Vagina (tissue), 2 donors: ENCODE data around the gene GDPD4. TPM values are rescaled to one million over a fixed set of nuclear protein-coding genes. Genes with fewer than 3 reads are reported as not detected.

Source experiments
- DNase-seq, 2 donors: peaks; one replicate each; pipeline ENCODE4 v3.0.0-alpha.2; 2017; ENCODE audit errors: extremely low spot score in 2 of 2
- H3K27ac ChIP-seq: fragments of 200-600 bp; sonication (generic); one replicate; pipeline ENCODE4 v1.5.1; 2019
- H3K27me3 ChIP-seq: fragments of 200-600 bp; sonication (generic); one replicate; pipeline ENCODE4 v1.5.1; 2019
- H3K36me3 ChIP-seq, 2 donors: fragments of 200-600 bp; sonication (generic); one replicate each; pipeline ENCODE4 v1.5.1; 2017 to 2019
- H3K4me1 ChIP-seq: fragments of 200-600 bp; sonication (generic); one replicate; pipeline ENCODE4 v1.5.1; 2019
- H3K4me3 ChIP-seq, 2 donors: fragments of 200-600 bp; sonication (generic); 1 replicate in 1 of 2; 2 replicates in 1 of 2; pipeline ENCODE4 v1.5.1; 2016 to 2019
- H3K9me3 ChIP-seq: fragments of 200-600 bp; sonication (generic); one replicate; pipeline ENCODE4 v1.5.1; 2019
- POLR2A ChIP-seq, 2 donors: fragments of 450-650 bp; IDR thresholded peaks; one replicate each; pipeline ENCODE4 v1.6.1; 2017; ENCODE audit warnings: antibody characterized with exemption in 2 of 2, mild to moderate bottlenecking in 2 of 2, moderate library complexity in 2 of 2
- POLR2AphosphoS5 ChIP-seq, 2 donors: sonication (generic); formaldehyde crosslinking; IDR thresholded peaks; one replicate each; pipeline ENCODE4 v1.9.0; 2017; ENCODE audit warnings: antibody characterized with exemption in 2 of 2, mild to moderate bottlenecking in 2 of 2, low read depth in 1 of 2; ENCODE audit not compliant: insufficient read depth in 1 of 2
- intact Hi-C: fragments of 100-400 bp; cut with DNase I; formaldehyde crosslinking; loops from one replicate; pipeline ENCODE4 v1.15.1; 2023
- total RNA-seq: library from RNA; depleted of rRNA; stranded (reverse); fragments of >200 nt; gene quantifications from one replicate; pipeline ENCODE4 v1.2.3, GENCODE V29; 2016
- TF ChIP-seq, protein P1 (sequence below), 3 experiments: fragments of 450-650 bp in 2 of 3; fragments of 200-600 bp in 1 of 3; sonication (generic) in 1 of 3; IDR thresholded peaks; one replicate each; pipeline ENCODE4 v1.5.1; 2017 to 2019; ENCODE audit warnings: antibody characterized with exemption in 3 of 3, mild to moderate bottlenecking in 2 of 3, moderate library complexity in 2 of 3

GDPD4 gene
- total RNA-seq, 1 donor from 2014 or later: not detected

DNA sequence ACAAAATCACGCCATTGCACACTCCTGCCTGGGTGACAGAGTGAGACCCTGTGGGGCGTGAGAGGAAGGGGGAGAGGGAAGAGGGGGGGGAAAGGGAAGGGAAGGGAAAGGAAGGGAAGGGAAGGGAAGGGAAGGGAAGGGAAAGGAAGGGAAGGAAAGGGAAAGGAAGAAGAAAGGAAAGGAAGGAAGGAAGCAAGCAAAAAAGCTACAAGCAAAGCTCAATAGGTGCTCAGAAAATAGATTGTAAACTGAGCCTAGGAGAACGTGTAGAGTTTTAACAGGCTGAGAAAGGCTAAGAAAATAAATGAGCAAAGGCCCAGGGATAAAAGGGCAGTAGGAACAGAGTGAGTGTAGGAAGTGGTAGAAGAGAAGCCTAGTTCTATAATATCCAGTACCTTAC lies 30.8 kb upstream of the GDPD4 start:
- no peaks in the 10 kb centered on the region for H3K27me3 ChIP-seq
- no peak overlapping the region for H3K4me3 ChIP-seq
- intact Hi-C loops: loop anchor here (2.0 kb wide), 1 partner anchor 23 kb away; no protein-coding TSS in a partner anchor
- H3K4me1 ChIP-seq: no peaks in the 10 kb centered on the region
- DNase-seq: no peak
- H3K27ac ChIP-seq: no peak overlapping the region
- H3K36me3 ChIP-seq: no peaks in the 10 kb centered on the region
- TF ChIP-seq POLR2AphosphoS5 (IDR thresholded peaks at IDR 0.05; ENCODE audit: insufficient read depth in 1 of 2, low read depth in 1 of 2) (no peak), POLR2A (IDR thresholded peaks at IDR 0.05) (no peak)
- TF ChIP-seq, protein P1, sequence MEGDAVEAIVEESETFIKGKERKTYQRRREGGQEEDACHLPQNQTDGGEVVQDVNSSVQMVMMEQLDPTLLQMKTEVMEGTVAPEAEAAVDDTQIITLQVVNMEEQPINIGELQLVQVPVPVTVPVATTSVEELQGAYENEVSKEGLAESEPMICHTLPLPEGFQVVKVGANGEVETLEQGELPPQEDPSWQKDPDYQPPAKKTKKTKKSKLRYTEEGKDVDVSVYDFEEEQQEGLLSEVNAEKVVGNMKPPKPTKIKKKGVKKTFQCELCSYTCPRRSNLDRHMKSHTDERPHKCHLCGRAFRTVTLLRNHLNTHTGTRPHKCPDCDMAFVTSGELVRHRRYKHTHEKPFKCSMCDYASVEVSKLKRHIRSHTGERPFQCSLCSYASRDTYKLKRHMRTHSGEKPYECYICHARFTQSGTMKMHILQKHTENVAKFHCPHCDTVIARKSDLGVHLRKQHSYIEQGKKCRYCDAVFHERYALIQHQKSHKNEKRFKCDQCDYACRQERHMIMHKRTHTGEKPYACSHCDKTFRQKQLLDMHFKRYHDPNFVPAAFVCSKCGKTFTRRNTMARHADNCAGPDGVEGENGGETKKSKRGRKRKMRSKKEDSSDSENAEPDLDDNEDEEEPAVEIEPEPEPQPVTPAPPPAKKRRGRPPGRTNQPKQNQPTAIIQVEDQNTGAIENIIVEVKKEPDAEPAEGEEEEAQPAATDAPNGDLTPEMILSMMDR (IDR thresholded peaks at IDR 0.05): no peak
- no peaks in the 10 kb centered on the region for H3K9me3 ChIP-seq

DNA sequence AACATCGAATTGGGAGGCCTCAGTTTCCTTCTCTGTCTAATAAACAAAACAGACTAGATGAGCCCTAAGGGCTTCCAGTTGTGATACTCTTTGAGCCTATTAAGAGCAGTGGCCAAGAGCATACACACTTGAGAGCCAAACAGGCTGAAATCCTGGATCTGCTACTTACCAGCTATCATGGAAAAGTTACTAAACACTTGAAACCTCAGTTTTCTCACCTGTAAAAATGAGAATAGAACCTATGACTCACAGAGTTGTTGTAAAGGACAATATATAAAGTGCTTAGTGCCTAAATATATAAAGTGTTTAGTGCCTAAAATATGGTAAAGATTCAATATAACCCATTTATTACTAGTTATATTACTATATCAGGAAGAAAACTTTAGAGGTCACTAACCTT lies 23.7 kb upstream of the GDPD4 start:
- Histone ChIP-seq H3K4me1 (no peaks in the 10 kb centered on the region), H3K4me3 (no peak overlapping the region), H3K36me3 (no peaks in the 10 kb centered on the region), H3K27ac (no peak overlapping the region), H3K9me3 (no peaks in the 10 kb centered on the region), H3K27me3 (no peaks in the 10 kb centered on the region)
- no peak for DNase-seq
- intact Hi-C loops: no loop called here
- TF ChIP-seq POLR2AphosphoS5 (IDR thresholded peaks at IDR 0.05; ENCODE audit: insufficient read depth in 1 of 2, low read depth in 1 of 2): no peak
- TF ChIP-seq POLR2A (IDR thresholded peaks at IDR 0.05): no peak
- TF ChIP-seq, protein P1 (IDR thresholded peaks at IDR 0.05): no peak

DNA sequence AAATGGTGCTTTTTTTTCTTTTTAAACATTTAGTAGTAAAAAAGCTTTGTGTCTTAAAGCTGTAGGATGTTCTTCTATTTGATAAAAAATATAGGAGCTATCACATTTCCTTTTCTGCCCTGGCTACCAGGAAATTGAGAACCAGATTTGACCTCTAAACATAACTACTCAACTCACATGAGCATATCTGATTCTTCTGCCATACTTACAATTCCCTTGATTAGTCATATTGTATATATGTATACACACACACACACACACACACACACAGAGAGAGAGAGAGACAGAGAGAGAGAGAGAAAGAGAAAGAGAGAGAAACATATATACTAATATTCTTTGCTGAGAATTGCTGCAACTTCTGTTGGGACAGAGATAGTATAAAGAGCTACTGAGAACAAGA lies 23.0 kb upstream of the GDPD4 start:
- Histone ChIP-seq H3K4me1 (no peaks in the 10 kb centered on the region), H3K9me3 (no peaks in the 10 kb centered on the region), H3K36me3 (no peaks in the 10 kb centered on the region), H3K4me3 (no peak overlapping the region), H3K27me3 (no peaks in the 10 kb centered on the region), H3K27ac (no peak overlapping the region)
- intact Hi-C loops: no loop called here
- no peak for DNase-seq
- TF ChIP-seq, protein P1 (IDR thresholded peaks at IDR 0.05): no peak
- no peak for TF ChIP-seq POLR2AphosphoS5 (IDR thresholded peaks at IDR 0.05; ENCODE audit: insufficient read depth in 1 of 2, low read depth in 1 of 2)

DNA sequence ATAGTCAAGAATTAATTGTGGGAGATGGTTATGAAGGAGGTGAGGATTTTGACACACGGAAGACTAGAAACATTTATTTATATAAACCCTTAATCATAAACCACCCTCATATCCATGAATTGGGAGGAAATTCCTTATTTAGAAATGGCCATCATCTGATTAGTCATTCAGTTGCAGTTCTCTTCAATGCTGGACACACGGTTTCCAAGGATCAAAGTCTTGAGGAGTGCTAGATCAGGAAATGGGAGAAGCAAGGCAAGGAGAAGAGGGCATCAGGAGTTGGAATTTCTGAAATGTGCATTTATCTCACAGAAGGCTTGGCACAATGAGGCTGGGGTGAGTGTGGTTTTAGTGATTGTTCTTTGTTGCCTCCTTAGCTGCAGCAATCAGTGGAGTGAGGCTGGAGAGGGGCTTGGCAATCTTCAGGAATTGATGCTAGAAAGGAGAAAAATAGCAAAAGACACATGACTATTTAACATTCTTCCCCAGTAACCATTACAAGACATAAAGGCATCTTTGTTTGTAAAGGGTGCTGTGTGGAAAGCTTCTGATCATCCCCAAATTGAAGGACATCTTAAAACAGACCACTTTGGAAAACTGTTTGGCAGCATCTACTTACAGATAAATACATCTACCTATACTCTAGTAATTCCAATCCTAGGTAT lies 21.6 kb upstream of the GDPD4 start:
- TF ChIP-seq POLR2A (IDR thresholded peaks at IDR 0.05): no peak
- no peaks in the 10 kb centered on the region for H3K4me1 ChIP-seq
- no peaks in the 10 kb centered on the region for H3K36me3 ChIP-seq
- H3K4me3 ChIP-seq: no peak overlapping the region
- no peak for DNase-seq
- intact Hi-C loops: no loop called here
- H3K27me3 ChIP-seq: no peaks in the 10 kb centered on the region
- no peaks in the 10 kb centered on the region for H3K9me3 ChIP-seq
- H3K27ac ChIP-seq: no peak overlapping the region

DNA sequence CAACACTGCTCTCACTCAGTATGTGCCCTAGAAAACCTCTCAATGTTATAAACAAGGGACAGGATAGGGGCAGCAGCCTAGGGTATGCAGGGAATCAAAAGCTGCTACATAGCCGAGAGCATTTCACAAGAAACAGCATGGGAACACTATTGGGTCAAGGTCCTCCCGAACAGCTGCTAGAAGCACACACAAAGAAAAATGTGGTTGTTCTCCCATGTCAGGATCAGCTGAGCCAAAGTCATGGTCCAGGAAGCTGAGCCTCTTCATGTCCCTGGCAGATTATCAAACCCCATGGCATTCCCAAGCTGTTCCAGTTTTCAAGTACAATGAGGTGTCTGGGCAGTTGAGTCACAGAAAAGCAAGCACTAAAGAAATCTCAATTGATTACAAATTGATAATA lies 21.0 kb upstream of the GDPD4 start:
- intact Hi-C loops: no loop called here
- H3K4me1 ChIP-seq: no peaks in the 10 kb centered on the region
- no peaks in the 10 kb centered on the region for H3K36me3 ChIP-seq
- no peaks in the 10 kb centered on the region for H3K9me3 ChIP-seq
- no peak for DNase-seq
- no peaks in the 10 kb centered on the region for H3K27me3 ChIP-seq
- TF ChIP-seq, protein P1 (IDR thresholded peaks at IDR 0.05): no peak
- TF ChIP-seq POLR2A (IDR thresholded peaks at IDR 0.05) (no peak), POLR2AphosphoS5 (IDR thresholded peaks at IDR 0.05; ENCODE audit: insufficient read depth in 1 of 2, low read depth in 1 of 2) (no peak)
- no peak overlapping the region for H3K4me3 ChIP-seq
- no peak overlapping the region for H3K27ac ChIP-seq
